HCT116 (cell line): ENCODE results near the gene ERBB2. TPM values are rescaled to one million over a fixed set of nuclear protein-coding genes. Genes with fewer than 3 reads are reported as not detected.

Experiments used
- ATAC-seq: fragments of 200-7000 bp; cut with Tn5 transposase; 2 replicates; pipeline ENCODE4 v1.9.1; 2020; ENCODE audit warnings: mild to moderate bottlenecking, moderate library complexity
- BruUV-seq: library from RNA; stranded (reverse); fragments of 400-500 nt; replicated peaks from 2 replicates; lab custom pipeline; 2021; lab: Mats Ljungman, UMichigan
- CTCF ChIA-PET: fragments of 300-600 bp; sonication (Branson Sonifier 250); formaldehyde crosslinking; loops from one replicate; lab custom pipeline; 2021; ENCODE audit warnings: antibody characterized with exemption; lab: Charles Lee
- POLR2A ChIA-PET: fragments of 300-600, 350-600 bp; sonication (Branson Sonifier 250); formaldehyde crosslinking; loops from one replicate; lab custom pipeline; 2021; ENCODE audit warnings: antibody characterized with exemption; lab: Charles Lee
- RAD21 ChIA-PET, 2 experiments: fragments of 300-600 bp; sonication (Branson Sonifier 250); formaldehyde crosslinking; loops; one replicate each; lab custom pipeline; 2023; ENCODE audit warnings: low total read pairs in 2 of 2; ENCODE audit not compliant: uncharacterized antibody in 2 of 2, unreplicated experiment in 2 of 2, low non-redundant PET in 1 of 2; lab: Charles Lee
- DNase-seq: peaks from one replicate; pipeline ENCODE4 v3.0.0-alpha.2; 2010; ENCODE audit warnings: low read depth, low spot score
- H2AFZ ChIP-seq: fragments of 200-600 bp; shearing (Covaris generic), sonication (generic); 2 replicates; pipeline ENCODE4 v1.6.1; 2017; ENCODE audit warnings: low read depth, mixed run types, mixed read lengths, antibody characterized with exemption, low read length; ENCODE audit not compliant: poor library complexity, severe bottlenecking
- H3K27ac ChIP-seq: 2 replicates; pipeline ENCODE4 v1.5.1; 2012; ENCODE audit warnings: low read depth, low read length
- H3K27me3 ChIP-seq: fragments of 200-600 bp; sonication (generic); 2 replicates; pipeline ENCODE4 v1.6.1; 2016; ENCODE audit warnings: mixed run types, low read length, mixed read lengths; ENCODE audit not compliant: insufficient read depth
- H3K36me3 ChIP-seq, 2 experiments: fragments of 200-500 bp in 1 of 2; fragments of 200-600 bp in 1 of 2; sonication (Bioruptor generic) in 1 of 2; sonication (generic) in 1 of 2; 2 replicates each; pipeline versions ENCODE4 v1.5.1 to v1.6.1; 2014 to 2016; ENCODE audit warnings: low read length in 2 of 2, inconsistent platforms in 1 of 2, mixed read lengths in 1 of 2, mixed run types in 1 of 2; ENCODE audit not compliant: insufficient read depth in 2 of 2, control insufficient read depth in 1 of 2
- H3K4me1 ChIP-seq, 2 experiments: fragments of 200-600 bp in 1 of 2; sonication (generic) in 1 of 2; 2 replicates each; pipeline versions ENCODE4 v1.5.1 to v1.6.1; 2012 to 2017; ENCODE audit warnings: low read length in 2 of 2, inconsistent platforms in 1 of 2, mild to moderate bottlenecking in 1 of 2, mixed read lengths in 1 of 2, mixed run types in 1 of 2, moderate library complexity in 1 of 2; ENCODE audit not compliant: insufficient read depth in 2 of 2, control insufficient read depth in 1 of 2
- H3K4me2 ChIP-seq: fragments of 200-600 bp; sonication (generic); 2 replicates; pipeline ENCODE4 v1.6.1; 2017; ENCODE audit warnings: mixed run types, low read length, mixed read lengths
- H3K4me3 ChIP-seq, 2 experiments: fragments of 200-600 bp in 1 of 2; sonication (generic) in 1 of 2; replicated peaks in 1 of 2; 2 replicates each; pipeline ENCODE4 v1.5.1; 2011 to 2016; ENCODE audit warnings: low read length in 2 of 2, control low read depth in 1 of 2, low read depth in 1 of 2, mild to moderate bottlenecking in 1 of 2, mixed read lengths in 1 of 2, mixed run types in 1 of 2
- H3K79me2 ChIP-seq: fragments of 200-600 bp; sonication (generic); 2 replicates; pipeline ENCODE4 v1.6.1; 2017; ENCODE audit warnings: mild to moderate bottlenecking, mixed run types, low read length, moderate library complexity, mixed read lengths; ENCODE audit not compliant: insufficient read depth
- H3K9ac ChIP-seq: fragments of 200-600 bp; sonication (generic); 2 replicates; pipeline ENCODE4 v1.6.1; 2016; ENCODE audit warnings: low read length, mixed read lengths
- H3K9me2 ChIP-seq: fragments of 200-600 bp; sonication (generic), shearing (Covaris generic); 2 replicates; pipeline ENCODE4 v1.6.1; 2017; ENCODE audit warnings: mixed run types, mild to moderate bottlenecking, moderate library complexity; ENCODE audit not compliant: insufficient read depth
- H3K9me3 ChIP-seq, 2 experiments: fragments of 200-500 bp in 1 of 2; fragments of 200-600 bp in 1 of 2; sonication (Bioruptor generic) in 1 of 2; sonication (generic) in 1 of 2; 2 replicates each; pipeline ENCODE4 v1.6.1; 2014 to 2017; ENCODE audit warnings: low read length in 2 of 2, mixed read lengths in 2 of 2, inconsistent platforms in 1 of 2, low read depth in 1 of 2, mild to moderate bottlenecking in 1 of 2, mixed run types in 1 of 2, moderate library complexity in 1 of 2; ENCODE audit not compliant: control insufficient read depth in 1 of 2, insufficient read depth in 1 of 2
- H4K20me1 ChIP-seq: fragments of 200-600 bp; sonication (generic), shearing (Covaris generic); 2 replicates; pipeline ENCODE4 v1.6.1; 2017; ENCODE audit warnings: mixed run types, mild to moderate bottlenecking, moderate library complexity; ENCODE audit not compliant: insufficient read depth
- CBX3 ChIP-seq: IDR thresholded peaks from 2 replicates; pipeline ENCODE4 v1.6.1; 2012; ENCODE audit warnings: low read depth
- EGR1 ChIP-seq: IDR thresholded peaks from 2 replicates; pipeline ENCODE4 v1.6.1; 2012; ENCODE audit warnings: low read depth
- ELF1 ChIP-seq: IDR thresholded peaks from 2 replicates; pipeline ENCODE4 v1.6.1; 2012; ENCODE audit warnings: low read depth, borderline replicate concordance
- EZH2 ChIP-seq: fragments of 200-600 bp; sonication (generic); IDR thresholded peaks from 2 replicates; pipeline ENCODE4 v1.6.1; 2017; ENCODE audit warnings: antibody characterized with exemption, mixed run types
- FOSL1 ChIP-seq: IDR thresholded peaks from 2 replicates; pipeline ENCODE4 v1.6.1; 2012; ENCODE audit warnings: low read depth
- JUND ChIP-seq: IDR thresholded peaks from 2 replicates; pipeline ENCODE4 v1.6.1; 2012
- MAX ChIP-seq: IDR thresholded peaks from 2 replicates; pipeline ENCODE4 v1.6.1; 2012
- POLR2A ChIP-seq: IDR thresholded peaks from 2 replicates; pipeline ENCODE4 v1.7.0; 2011; ENCODE audit warnings: borderline replicate concordance; ENCODE audit not compliant: insufficient read depth, insufficient read length; ENCODE audit errors: extremely low read depth
- POLR2AphosphoS5 ChIP-seq: IDR thresholded peaks from 2 replicates; pipeline ENCODE4 v1.6.1; 2011; ENCODE audit warnings: mild to moderate bottlenecking, low read depth, low read length, moderate library complexity
- RAD21 ChIP-seq: IDR thresholded peaks from 2 replicates; pipeline ENCODE4 v1.6.1; 2012; ENCODE audit warnings: low read depth, mild to moderate bottlenecking
- SP1 ChIP-seq: IDR thresholded peaks from 2 replicates; pipeline ENCODE4 v1.6.1; 2012; ENCODE audit warnings: low read depth
- YY1 ChIP-seq: IDR thresholded peaks from 2 replicates; pipeline ENCODE4 v1.6.1; 2011; ENCODE audit warnings: low read length, low read depth, moderate library complexity, mild to moderate bottlenecking; ENCODE audit not compliant: insufficient replicate concordance; ENCODE audit errors: extremely low read depth
- ZBTB33 ChIP-seq: IDR thresholded peaks from 2 replicates; pipeline ENCODE4 v1.6.1; 2011; ENCODE audit warnings: mild to moderate bottlenecking, low read length, moderate library complexity; ENCODE audit not compliant: insufficient replicate concordance; ENCODE audit errors: extremely low read depth
- ZFX ChIP-seq: fragments of 450-650 bp; IDR thresholded peaks from 2 replicates; pipeline ENCODE4 v1.6.1; 2017
- intact Hi-C: fragments of 100-400 bp; cut with micrococcal nuclease; formaldehyde crosslinking; loops from 2 replicates; pipeline ENCODE4 v1.10.0; 2022
- total RNA-seq: library from RNA; stranded (reverse); gene quantifications from one replicate; pipeline ENCODE4 v1.2.1, GENCODE V29; 2021; ENCODE audit not compliant: unreplicated experiment

Gene ERBB2
- total RNA-seq, 1 experiment from 2014 or later, result 75.8 TPM

GRCh38 chr17:39699818-39700147 lies at the start of gene ERBB2 (continued):
- TF ChIP-seq RAD21 (no peak), YY1 (no peak), ELF1 (no peak)

GRCh38 chr17:39650121-39650579 lies 49.7 kb upstream of the ERBB2 start:
- ChIA-PET RAD21 (no interaction called here), CTCF (interaction anchor here (1.5 to 2.9 kb wide), 6 partner anchors 15 to 29 kb away, joined by 4 to 14 read pairs (median 7); no protein-coding TSS in a partner anchor), POLR2A (interaction anchor here (0.7 to 1.1 kb wide), 2 partner anchors 18 to 19 kb away, joined by 3 read pairs; no protein-coding TSS in a partner anchor)
- Histone ChIP-seq H3K9me2 (no peaks in the 10 kb centered on the region), H3K4me1 (peaks cover 13 to 58% of the 10 kb centered on the region in 2 experiments), H3K27me3 (no peaks in the 10 kb centered on the region), H3K79me2 (peaks cover 19% of the 10 kb centered on the region; the same call in 1 of the 2 replicates), H3K9ac (peak overlapping the region; percentile 40), H2AFZ (no peak overlapping the region), H3K9me3 (no peaks in the 10 kb centered on the region), H3K4me2 (peak overlapping the region; percentile 61), H4K20me1 (no peaks in the 10 kb centered on the region), H3K27ac (peak overlapping the region; percentile 71), H3K36me3 (no peaks in the 10 kb centered on the region; a peak in 1 of 4 replicates), H3K4me3 (0 out of 4 replicates have a peak overlapping the region, but pooled peaks of 1 of the 2 experiments have one; percentile 20)
- ATAC-seq, result peak; percentile 89
- TF ChIP-seq FOSL1, result peak; percentile 71
- TF ChIP-seq POLR2AphosphoS5, result no peak
- TF ChIP-seq SP1, result peak; percentile 60; the same call in 1 of the 2 replicates
- peak; percentile 90; the same call in 1 of the 2 replicates for TF ChIP-seq CBX3
- peak; percentile 72 for TF ChIP-seq JUND
- peak; percentile 98 for TF ChIP-seq MAX
- TF ChIP-seq EGR1, result no peak
- no peak for TF ChIP-seq EZH2
- no peak for TF ChIP-seq POLR2A
- no peak for TF ChIP-seq ELF1
- TF ChIP-seq RAD21, result no peak
- TF ChIP-seq ZFX, result no peak
- TF ChIP-seq ZBTB33, result no peak
- intact Hi-C loops, result no loop called here
- BruUV-seq, result no TSS peak
- peak; percentile 82 for DNase-seq
